Endothelial cell of umbilical vein (primary cell): ENCODE measurements around the gene DCAF17. TPM values are rescaled to one million over a fixed set of nuclear protein-coding genes. Genes with fewer than 3 reads are reported as not detected.
A peak's percentile ranks its signal among the peaks of the same experiment; 100 is the strongest.

ENCODE experiments used
- BruUV-seq: library from RNA; stranded (reverse); fragments of 400-500 nt; replicated peaks from 2 replicates; lab custom pipeline; 2021; lab: Mats Ljungman, UMichigan
- CTCF ChIA-PET: fragments of 300-600, 350-600 bp; sonication (Branson Sonifier 250); formaldehyde crosslinking; loops from one replicate; lab custom pipeline; 2021; ENCODE audit warnings: antibody characterized with exemption, inconsistent platforms; lab: Charles Lee
- POLR2A ChIA-PET: fragments of 300-600, 350-600 bp; sonication (Branson Sonifier 250); formaldehyde crosslinking; loops from one replicate; lab custom pipeline; 2021; ENCODE audit warnings: antibody characterized with exemption, inconsistent platforms; lab: Charles Lee
- DNase-seq: peaks from one replicate; pipeline ENCODE4 v3.0.0-alpha.2; 2011; ENCODE audit warnings: low read depth, low spot score
- FAIRE-seq: peaks from 2 replicates; lab custom pipeline; 2011; peaks lifted over from hg19 to GRCh38; lab: Jason Lieb, UNC
- H2AFZ ChIP-seq: 2 replicates; pipeline ENCODE4 v1.6.0; 2012; ENCODE audit warnings: low read depth, low read length, control low read depth, inconsistent platforms
- H3K27ac ChIP-seq: 2 replicates; pipeline ENCODE4 v1.5.1; 2011; ENCODE audit warnings: low read depth, mild to moderate bottlenecking, control low read depth, low read length, moderate library complexity; ENCODE audit not compliant: insufficient read depth
- H3K27me3 ChIP-seq, 2 experiments: 2 replicates each; pipeline versions ENCODE4 v1.6.0 to v1.6.1; 2011; ENCODE audit warnings: low read length in 2 of 2, mixed read lengths in 1 of 2; ENCODE audit not compliant: control insufficient read depth in 2 of 2, insufficient read depth in 2 of 2
- H3K36me3 ChIP-seq, 2 experiments: 2 replicates in 1 of 2; 3 replicates in 1 of 2; pipeline ENCODE4 v1.5.1; 2011; ENCODE audit warnings: low read length in 2 of 2, mild to moderate bottlenecking in 1 of 2, moderate library complexity in 1 of 2; ENCODE audit not compliant: control insufficient read depth in 2 of 2, insufficient read depth in 2 of 2; ENCODE audit errors: extremely low read depth in 1 of 2
- H3K4me1 ChIP-seq: 3 replicates; pipeline ENCODE4 v1.5.1; 2011; ENCODE audit warnings: mild to moderate bottlenecking, low read length; ENCODE audit not compliant: control insufficient read depth, insufficient read depth; ENCODE audit errors: extremely low read depth
- H3K4me2 ChIP-seq: 2 replicates; pipeline ENCODE4 v1.6.1; 2011; ENCODE audit warnings: low read length, control low read depth, mixed read lengths; ENCODE audit not compliant: insufficient read depth
- H3K4me3 ChIP-seq, 3 experiments: fragments of 200-600 bp in 1 of 3; sonication (generic), shearing (Covaris generic) in 1 of 3; replicated peaks in 1 of 3; 2 replicates each; pipeline ENCODE4 v1.5.1; 2011 to 2016; ENCODE audit warnings: control low read depth in 3 of 3, low read length in 3 of 3, mild to moderate bottlenecking in 2 of 3, inconsistent platforms in 1 of 3, low read depth in 1 of 3, moderate library complexity in 1 of 3; ENCODE audit not compliant: insufficient read depth in 1 of 3
- H3K79me2 ChIP-seq: 2 replicates; pipeline ENCODE4 v1.6.0; 2012; ENCODE audit warnings: low read length, inconsistent platforms; ENCODE audit not compliant: control insufficient read depth, insufficient read depth
- H3K9ac ChIP-seq: replicated peaks from 2 replicates; pipeline ENCODE3; 2011; ENCODE audit warnings: low read length, control low read depth; ENCODE audit not compliant: insufficient read depth; ENCODE audit errors: extremely low read depth
- H3K9me1 ChIP-seq: replicated peaks from 3 replicates; pipeline ENCODE4 v1.6.0; 2011; ENCODE audit warnings: mild to moderate bottlenecking, low read length; ENCODE audit not compliant: control insufficient read depth, insufficient read depth; ENCODE audit errors: extremely low read depth
- H3K9me3 ChIP-seq: replicated peaks from 2 replicates; pipeline ENCODE4 v1.5.1; 2012; ENCODE audit warnings: low read length, inconsistent platforms; ENCODE audit not compliant: control insufficient read depth, insufficient read depth
- H4K20me1 ChIP-seq: replicated peaks from 2 replicates; pipeline ENCODE3; 2011; ENCODE audit warnings: mild to moderate bottlenecking, low read length; ENCODE audit not compliant: control insufficient read depth, insufficient read depth; ENCODE audit errors: extremely low read depth
- EZH2 ChIP-seq: IDR thresholded peaks from 2 replicates; pipeline ENCODE4 v1.6.1; 2012; ENCODE audit warnings: borderline replicate concordance, low read depth, mild to moderate bottlenecking, moderate library complexity, low read length, inconsistent platforms; ENCODE audit not compliant: severe bottlenecking
- FOS ChIP-seq: IDR thresholded peaks from 2 replicates; pipeline ENCODE4 v1.6.1; 2011; ENCODE audit warnings: mild to moderate bottlenecking, low read length, moderate library complexity, borderline replicate concordance; ENCODE audit not compliant: insufficient read depth
- GATA2 ChIP-seq: IDR thresholded peaks from 2 replicates; pipeline ENCODE4 v1.7.0; 2011; ENCODE audit warnings: low read depth, mild to moderate bottlenecking, moderate library complexity, mixed read lengths, low read length; ENCODE audit not compliant: insufficient read length, insufficient read depth
- JUN ChIP-seq: IDR thresholded peaks from 2 replicates; pipeline ENCODE4 v1.6.1; 2011; ENCODE audit warnings: borderline replicate concordance, low read depth; ENCODE audit not compliant: insufficient read length, insufficient read depth
- MYC ChIP-seq: IDR thresholded peaks from one replicate; pipeline ENCODE4 v1.6.1; 2011; ENCODE audit warnings: mild to moderate bottlenecking, low read depth, low read length
- POLR2A ChIP-seq: IDR thresholded peaks from 2 replicates; pipeline ENCODE4 v1.6.1; 2012; ENCODE audit warnings: low read depth, mild to moderate bottlenecking, control low read depth, low read length
- POLR2AphosphoS5 ChIP-seq: IDR thresholded peaks from 2 replicates; pipeline ENCODE4 v1.6.1; 2012; ENCODE audit warnings: low read depth, mild to moderate bottlenecking, control low read depth, low read length, moderate library complexity; ENCODE audit not compliant: insufficient read depth
- dilution Hi-C: fragments of 300-500 bp; cut with MboI; formaldehyde crosslinking; loops from one replicate; pipeline ENCODE4 v1.15.0; 2019; ENCODE audit warnings: low sequenced_read_pairs; ENCODE audit not compliant: extremely low pct_ligation_motif_present
- intact Hi-C: fragments of 100-400 bp; cut with micrococcal nuclease; formaldehyde crosslinking; loops from one replicate; pipeline ENCODE4 v1.10.0; 2022
- polyA plus RNA-seq, 4 experiments: library from polyadenylated mRNA; depleted of rRNA in 3 of 4; stranded (reverse) in 3 of 4; unstranded in 1 of 4; fragments of >200 nt; gene quantifications; 2 replicates each; pipeline versions ENCODE4 v1.2.1 to v1.2.3, GENCODE V29; 2011 to 2012; ENCODE audit warnings: missing spikeins in 1 of 4
- total RNA-seq: library from RNA; stranded (reverse); gene quantifications from 2 replicates; pipeline ENCODE4 v1.2.3, GENCODE V29; 2021
- TF ChIP-seq, protein P1 (sequence below), 2 donors: IDR thresholded peaks; 1 replicate in 1 of 2; 2 replicates in 1 of 2; pipeline ENCODE4 v1.5.1; 2011; ENCODE audit warnings: low read length in 2 of 2, mild to moderate bottlenecking in 2 of 2, moderate library complexity in 2 of 2, control low read depth in 1 of 2, inconsistent platforms in 1 of 2, low read depth in 1 of 2; ENCODE audit not compliant: insufficient read depth in 1 of 2; ENCODE audit errors: extremely low read depth in 1 of 2
- TF ChIP-seq, protein P2 (sequence below): IDR thresholded peaks from 2 replicates; pipeline ENCODE4 v1.6.1; 2011; ENCODE audit not compliant: insufficient read depth, insufficient read length

The DCAF17 gene
- total and polyA plus RNA-seq, 2 donors (not counting 3 experiments of a cell fraction or from before 2014, with no cell fraction given) = 4.6 to 14.9 TPM

DNA sequence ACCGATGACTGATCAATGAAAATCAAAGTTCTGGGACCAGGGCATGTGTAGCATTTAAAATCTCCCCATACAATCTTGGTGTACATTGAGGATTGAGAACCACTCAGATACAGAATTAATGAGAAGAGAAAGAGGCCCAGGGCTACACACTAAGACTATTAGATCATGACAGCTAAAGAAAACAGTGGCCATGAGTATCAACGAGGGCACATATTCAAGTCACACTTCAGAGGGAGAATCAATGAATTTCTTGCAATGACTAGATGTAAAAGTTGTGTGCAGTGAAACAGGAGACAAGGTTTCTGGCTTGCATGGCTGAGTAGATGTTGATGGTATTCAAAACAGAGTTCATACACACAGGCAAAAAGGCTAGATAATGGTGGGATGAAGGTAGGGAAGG lies 29.3 kb upstream of the DCAF17 start:
- TSS peak; percentile 80 for BruUV-seq
- H3K79me2 ChIP-seq = peaks cover 13% of the 10 kb centered on the region
- H3K9me1 ChIP-seq = no peaks in the 10 kb centered on the region
- no peaks in the 10 kb centered on the region for H3K27me3 ChIP-seq
- peaks cover 1% of the 10 kb centered on the region for H3K9me3 ChIP-seq
- H3K27ac ChIP-seq = peak overlapping the region; percentile 60
- ChIA-PET POLR2A (no interaction called here), CTCF (no interaction called here)
- H3K36me3 ChIP-seq = no peaks in the 10 kb centered on the region
- no peaks in the 10 kb centered on the region for H4K20me1 ChIP-seq
- H2AFZ ChIP-seq = no peak overlapping the region
- intact Hi-C loops = loop anchor here (5.0 kb wide), 1 partner anchor 57 kb away; no protein-coding TSS in a partner anchor
- H3K9ac ChIP-seq = peak overlapping the region; percentile 29
- peak overlapping the region; percentile 8 for H3K4me2 ChIP-seq
- TF ChIP-seq POLR2A (no peak), EZH2 (no peak), GATA2 (no peak), POLR2AphosphoS5 (no peak), FOS (no peak), MYC (no peak), JUN (no peak)
- TF ChIP-seq, protein P1, sequence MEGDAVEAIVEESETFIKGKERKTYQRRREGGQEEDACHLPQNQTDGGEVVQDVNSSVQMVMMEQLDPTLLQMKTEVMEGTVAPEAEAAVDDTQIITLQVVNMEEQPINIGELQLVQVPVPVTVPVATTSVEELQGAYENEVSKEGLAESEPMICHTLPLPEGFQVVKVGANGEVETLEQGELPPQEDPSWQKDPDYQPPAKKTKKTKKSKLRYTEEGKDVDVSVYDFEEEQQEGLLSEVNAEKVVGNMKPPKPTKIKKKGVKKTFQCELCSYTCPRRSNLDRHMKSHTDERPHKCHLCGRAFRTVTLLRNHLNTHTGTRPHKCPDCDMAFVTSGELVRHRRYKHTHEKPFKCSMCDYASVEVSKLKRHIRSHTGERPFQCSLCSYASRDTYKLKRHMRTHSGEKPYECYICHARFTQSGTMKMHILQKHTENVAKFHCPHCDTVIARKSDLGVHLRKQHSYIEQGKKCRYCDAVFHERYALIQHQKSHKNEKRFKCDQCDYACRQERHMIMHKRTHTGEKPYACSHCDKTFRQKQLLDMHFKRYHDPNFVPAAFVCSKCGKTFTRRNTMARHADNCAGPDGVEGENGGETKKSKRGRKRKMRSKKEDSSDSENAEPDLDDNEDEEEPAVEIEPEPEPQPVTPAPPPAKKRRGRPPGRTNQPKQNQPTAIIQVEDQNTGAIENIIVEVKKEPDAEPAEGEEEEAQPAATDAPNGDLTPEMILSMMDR (IDR thresholded peaks at IDR 0.05; ENCODE audit: extremely low read depth in 1 of 2, insufficient read depth in 1 of 2, low read depth in 1 of 2, low read length in 2 of 2) = no peak
- TF ChIP-seq, protein P2, sequence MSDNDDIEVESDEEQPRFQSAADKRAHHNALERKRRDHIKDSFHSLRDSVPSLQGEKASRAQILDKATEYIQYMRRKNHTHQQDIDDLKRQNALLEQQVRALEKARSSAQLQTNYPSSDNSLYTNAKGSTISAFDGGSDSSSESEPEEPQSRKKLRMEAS = no peak
- FAIRE-seq (no peak), DNase-seq (no peak)
- dilution Hi-C loops = no loop called here
- no peak overlapping the region for H3K4me3 ChIP-seq
- H3K4me1 ChIP-seq = peaks cover 30% of the 10 kb centered on the region
